AG04449 (cell line): Measurements from ENCODE around the gene SENP5.

Experiments
- CTCF ChIA-PET: fragments of 350-600 bp; formaldehyde crosslinking; extraction: SDS; loops from one replicate; lab custom pipeline; 2021; ENCODE audit warnings: antibody characterized with exemption; lab: Yijun Ruan, JAX
- POLR2A ChIA-PET: fragments of 400-600, 350-600 bp; formaldehyde crosslinking; extraction: SDS; loops from one replicate; lab custom pipeline; 2020; ENCODE audit warnings: antibody characterized with exemption, inconsistent platforms; lab: Yijun Ruan, JAX
- DNase-seq: peaks from one replicate; pipeline ENCODE4 v3.0.0-alpha.2; 2010; ENCODE audit warnings: low read depth, low spot score
- H3K4me3 ChIP-seq: 2 replicates; pipeline ENCODE4 v1.5.1; 2011; ENCODE audit warnings: low read depth, mild to moderate bottlenecking, control low read depth, low read length
- TF ChIP-seq, protein P1 (sequence below): IDR thresholded peaks from one replicate; pipeline ENCODE4 v1.5.1; 2011; ENCODE audit warnings: mild to moderate bottlenecking, moderate library complexity, low read length, control low read depth, inconsistent platforms; ENCODE audit not compliant: insufficient read depth; ENCODE audit errors: missing control alignments

SENP5 gene

DNA sequence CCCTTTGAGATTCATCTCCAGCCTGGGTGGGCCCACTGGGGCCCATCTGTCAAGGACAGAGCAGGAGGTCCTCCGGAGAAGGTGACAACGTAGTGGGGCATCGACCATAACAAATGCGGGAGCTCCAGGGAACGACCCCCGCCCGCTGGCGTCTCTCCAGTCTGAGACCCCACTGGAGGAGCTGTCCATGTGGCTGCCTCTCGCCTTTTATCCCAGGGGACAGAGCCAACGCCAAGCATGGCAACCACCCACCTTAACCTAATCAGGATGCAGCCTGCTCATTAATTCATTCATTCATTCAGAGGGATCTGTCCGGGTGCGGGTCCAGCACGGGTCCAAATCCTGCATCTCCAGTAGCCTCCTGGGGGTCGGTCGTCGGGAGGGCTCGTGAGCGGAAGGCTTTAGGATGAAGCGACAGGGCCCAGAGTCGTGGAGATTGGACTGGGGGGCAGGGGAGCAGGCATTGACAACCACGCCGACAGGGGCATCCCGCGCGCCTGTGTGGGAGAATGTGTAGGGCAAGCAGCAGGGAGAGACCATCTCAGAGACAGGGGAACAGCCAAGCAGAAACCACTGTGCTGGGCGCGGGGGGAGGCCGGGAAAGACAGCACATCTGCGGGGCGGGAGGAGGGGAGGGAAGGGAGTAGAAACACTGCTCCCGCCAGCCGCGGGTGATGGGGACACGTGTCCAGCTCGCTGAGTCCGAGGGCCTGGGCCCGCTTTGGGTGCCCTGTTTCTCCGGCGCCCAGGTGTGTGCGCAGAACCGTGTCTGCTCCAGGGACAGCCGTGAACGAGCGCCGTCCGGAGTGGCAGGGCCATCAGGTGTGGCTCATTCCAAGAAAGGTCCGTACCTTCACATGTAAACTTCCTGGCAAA lies 99.0 kb downstream of the SENP5 start:
- TF ChIP-seq, protein P1, sequence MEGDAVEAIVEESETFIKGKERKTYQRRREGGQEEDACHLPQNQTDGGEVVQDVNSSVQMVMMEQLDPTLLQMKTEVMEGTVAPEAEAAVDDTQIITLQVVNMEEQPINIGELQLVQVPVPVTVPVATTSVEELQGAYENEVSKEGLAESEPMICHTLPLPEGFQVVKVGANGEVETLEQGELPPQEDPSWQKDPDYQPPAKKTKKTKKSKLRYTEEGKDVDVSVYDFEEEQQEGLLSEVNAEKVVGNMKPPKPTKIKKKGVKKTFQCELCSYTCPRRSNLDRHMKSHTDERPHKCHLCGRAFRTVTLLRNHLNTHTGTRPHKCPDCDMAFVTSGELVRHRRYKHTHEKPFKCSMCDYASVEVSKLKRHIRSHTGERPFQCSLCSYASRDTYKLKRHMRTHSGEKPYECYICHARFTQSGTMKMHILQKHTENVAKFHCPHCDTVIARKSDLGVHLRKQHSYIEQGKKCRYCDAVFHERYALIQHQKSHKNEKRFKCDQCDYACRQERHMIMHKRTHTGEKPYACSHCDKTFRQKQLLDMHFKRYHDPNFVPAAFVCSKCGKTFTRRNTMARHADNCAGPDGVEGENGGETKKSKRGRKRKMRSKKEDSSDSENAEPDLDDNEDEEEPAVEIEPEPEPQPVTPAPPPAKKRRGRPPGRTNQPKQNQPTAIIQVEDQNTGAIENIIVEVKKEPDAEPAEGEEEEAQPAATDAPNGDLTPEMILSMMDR, result no peak
- no peak overlapping the region for H3K4me3 ChIP-seq
- no peak for DNase-seq
- ChIA-PET CTCF (interaction anchor here (0.8 kb wide), 1 partner anchor 17 kb away, joined by 3 read pairs; no protein-coding TSS in a partner anchor), POLR2A (no interaction called here)

- ChIA-PET POLR2A (interaction anchor here (1.0 kb wide), 1 partner anchor 25 kb away, joined by 4 read pairs; the partner anchor contains the start of gene NCBP2), CTCF (interaction anchor here (1.0 to 3.9 kb wide), 4 partner anchors 8 to 359 kb away, joined by 3 to 24 read pairs (median 8); partner anchors contain the start of gene NCBP2)
- no peak for DNase-seq
- TF ChIP-seq, protein P1, result no peak
- peak overlapping the region; percentile 60 for H3K4me3 ChIP-seq
Measured at GRCh38 chr3:196967412-196968232, 99.9 kb downstream of the SENP5 start.

DNA sequence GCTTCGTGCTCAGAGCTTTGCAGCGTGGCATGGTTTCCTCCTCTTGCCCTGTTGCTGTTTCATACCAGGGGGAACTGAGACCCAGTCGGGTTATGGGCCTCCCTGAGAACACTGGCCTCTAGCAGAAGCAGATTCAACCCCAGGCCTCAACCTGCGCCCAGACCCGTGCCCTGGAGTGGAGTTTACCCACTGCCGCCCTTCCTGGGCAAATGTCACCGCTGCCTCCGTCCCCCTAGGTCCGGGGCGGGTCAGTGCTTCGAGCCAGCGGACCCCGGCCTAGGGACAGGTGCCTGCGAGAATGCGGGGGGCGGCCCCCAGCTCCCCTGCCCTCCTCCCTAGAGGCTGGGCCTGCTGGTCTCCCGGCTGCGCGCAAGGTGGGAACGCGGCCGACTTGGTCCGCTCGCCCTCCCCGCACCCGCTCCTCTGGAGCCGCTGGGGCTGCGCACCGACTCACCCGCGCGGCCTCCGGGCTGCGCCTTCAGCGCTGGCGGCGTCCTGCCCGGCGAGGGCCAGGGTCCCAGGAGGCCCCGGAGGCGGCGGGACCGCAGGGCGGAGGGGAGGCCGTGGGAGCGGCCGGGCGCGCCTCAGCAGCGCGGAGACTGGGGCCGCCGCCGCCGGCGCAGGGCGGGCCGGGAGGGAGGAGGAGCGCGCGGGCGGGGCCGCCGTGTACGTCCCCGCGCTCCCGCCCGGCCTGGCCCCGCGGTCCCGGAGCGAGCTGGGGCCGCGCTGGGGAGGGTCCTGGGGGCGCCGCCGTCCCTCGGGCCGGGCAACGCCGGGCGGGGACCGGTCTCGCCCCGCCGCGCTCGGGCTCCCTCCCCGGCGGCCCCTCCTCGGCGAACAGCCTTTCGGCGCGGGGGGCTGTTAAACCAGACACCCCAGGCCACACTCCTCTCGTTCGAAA lies 100.8 kb downstream of the SENP5 start, which contains the start of gene PIGZ:
TSS of gene PIGZ (minus strand) at position 601 of the 901 bp plus-strand sequence. CDS start 16,802 bp downstream, outside the sequence.
- CTCF ChIA-PET, result interaction anchor here (1.0 to 3.9 kb wide), 5 partner anchors 9 to 360 kb away, joined by 3 to 24 read pairs (median 4); partner anchors contain the start of gene NCBP2
- peak within 1 kb of the TSS; percentile 60 for H3K4me3 ChIP-seq
- POLR2A ChIA-PET, result interaction anchor here (1.0 kb wide), 1 partner anchor 26 kb away, joined by 4 read pairs; the partner anchor contains the start of gene NCBP2
- TF ChIP-seq, protein P1, result no peak
- DNase-seq, result no peak

- CTCF ChIA-PET, result interaction anchor here (0.7 to 3.9 kb wide), 14 partner anchors 8 to 440 kb away, joined by 3 to 24 read pairs (median 4); partner anchors contain the start of gene NCBP2
- POLR2A ChIA-PET, result no interaction called here
- TF ChIP-seq, protein P1, result no peak
- no peak for DNase-seq
- peak overlapping the region; percentile 60 for H3K4me3 ChIP-seq
Measured at GRCh38 chr3:196969134-196969659, 101.5 kb downstream of the SENP5 start.
